ENCODE results near the gene NUPR2. TPM values are rescaled to one million over a fixed set of nuclear protein-coding genes. Genes with fewer than 3 reads are reported as not detected.
"Not testable (repeated sequence)": the region's sequence is repeated elsewhere in the genome, so short reads cannot be mapped to it uniquely, and the experiment has no call there.

Gene NUPR2
- total RNA-seq, 6 experiments from 2014 or later, result not detected

DNA sequence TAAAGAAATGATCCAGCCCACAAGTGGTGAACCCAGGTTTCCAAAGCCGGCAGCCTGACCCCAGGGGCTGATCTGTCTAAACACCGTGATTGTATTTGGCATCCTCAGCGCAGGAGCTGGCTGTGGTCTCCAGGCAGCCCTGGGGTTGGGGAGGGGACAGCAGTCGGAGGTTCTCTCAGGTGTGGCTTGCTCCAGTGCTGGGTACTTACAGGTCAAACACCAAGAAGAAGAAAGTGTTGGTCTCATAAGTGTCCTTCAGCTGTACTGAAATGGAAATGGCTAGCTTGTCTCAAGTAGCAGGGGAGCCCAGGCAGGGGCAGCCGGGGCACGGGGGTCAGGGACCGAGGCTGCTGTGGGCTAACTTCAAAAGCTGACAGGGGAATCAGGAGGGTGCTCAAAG, 29.5 kb downstream of the NUPR2 start:
- DNase-seq (peak in 1 of 3 donors; percentile 15), ATAC-seq (no peak)
- intact Hi-C loops (cut with DNase I), result no loop called here
- 86% methylated on average over 5 of the region's 7 CpGs for WGBS (ENCODE audit: insufficient coverage, low coverage, low lambda C conversion rate, missing lambda C conversion rate)
- Histone ChIP-seq H3K4me3 (no peak overlapping the region), H3K27ac (no peak overlapping the region), H3K36me3 (peaks cover 0 to 2% (median 0%) of the 10 kb centered on the region in 4 donors), H3K4me1 (peaks cover 0 to 11% (median 0%) of the 10 kb centered on the region in 4 donors), H3K9me3 (no peaks in the 10 kb centered on the region), H3K27me3 (no peaks in the 10 kb centered on the region)
- no peak for TF ChIP-seq POLR2A (IDR thresholded peaks at IDR 0.05)
- TF ChIP-seq, protein P1, sequence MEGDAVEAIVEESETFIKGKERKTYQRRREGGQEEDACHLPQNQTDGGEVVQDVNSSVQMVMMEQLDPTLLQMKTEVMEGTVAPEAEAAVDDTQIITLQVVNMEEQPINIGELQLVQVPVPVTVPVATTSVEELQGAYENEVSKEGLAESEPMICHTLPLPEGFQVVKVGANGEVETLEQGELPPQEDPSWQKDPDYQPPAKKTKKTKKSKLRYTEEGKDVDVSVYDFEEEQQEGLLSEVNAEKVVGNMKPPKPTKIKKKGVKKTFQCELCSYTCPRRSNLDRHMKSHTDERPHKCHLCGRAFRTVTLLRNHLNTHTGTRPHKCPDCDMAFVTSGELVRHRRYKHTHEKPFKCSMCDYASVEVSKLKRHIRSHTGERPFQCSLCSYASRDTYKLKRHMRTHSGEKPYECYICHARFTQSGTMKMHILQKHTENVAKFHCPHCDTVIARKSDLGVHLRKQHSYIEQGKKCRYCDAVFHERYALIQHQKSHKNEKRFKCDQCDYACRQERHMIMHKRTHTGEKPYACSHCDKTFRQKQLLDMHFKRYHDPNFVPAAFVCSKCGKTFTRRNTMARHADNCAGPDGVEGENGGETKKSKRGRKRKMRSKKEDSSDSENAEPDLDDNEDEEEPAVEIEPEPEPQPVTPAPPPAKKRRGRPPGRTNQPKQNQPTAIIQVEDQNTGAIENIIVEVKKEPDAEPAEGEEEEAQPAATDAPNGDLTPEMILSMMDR (IDR thresholded peaks at IDR 0.05), result no peak

DNA sequence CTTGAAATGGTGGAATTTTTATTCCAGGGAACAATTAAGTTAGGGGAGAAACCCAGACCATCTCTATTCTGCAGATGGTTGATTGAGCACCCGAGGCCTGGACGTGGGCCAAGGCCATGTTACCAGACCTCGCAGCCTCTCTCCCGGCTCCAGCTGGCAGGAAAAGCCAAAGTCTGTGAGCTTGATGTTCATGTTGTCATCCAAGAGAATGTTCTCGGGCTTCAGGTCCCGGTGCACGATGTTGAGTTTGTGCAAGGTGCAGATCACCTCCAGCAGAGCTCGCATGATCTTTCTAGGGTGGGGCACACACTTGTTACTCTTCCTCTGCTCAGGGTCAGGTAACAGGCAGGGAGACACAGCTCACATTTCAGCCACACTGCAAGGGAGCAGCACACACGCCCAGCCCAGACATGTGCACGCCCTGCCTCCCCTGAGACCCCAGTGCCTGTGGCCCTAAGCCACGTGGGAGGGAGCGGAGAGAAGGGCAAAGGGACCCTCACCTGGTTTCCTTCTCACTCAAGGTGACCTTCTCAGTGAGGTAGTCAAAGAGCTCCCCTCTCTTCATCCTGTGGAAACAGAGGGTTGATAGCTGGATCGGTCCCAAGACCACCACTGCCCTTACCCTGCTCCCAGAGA, 32.9 kb downstream of the NUPR2 start:
- peaks cover 0 to 2% (median 0%) of the 10 kb centered on the region in 4 donors for H3K36me3 ChIP-seq
- WGBS (ENCODE audit: insufficient coverage, low coverage, low lambda C conversion rate, missing lambda C conversion rate), result 50% methylated on average over 8 of the region's 13 CpGs
- intact Hi-C loops (cut with DNase I), result no loop called here
- TF ChIP-seq POLR2A (IDR thresholded peaks at IDR 0.05), result no peak
- peak; percentile 15 to 51 (median 44) for ATAC-seq
- H3K4me3 ChIP-seq, result no peak overlapping the region
- H3K27me3 ChIP-seq, result no peaks in the 10 kb centered on the region
- DNase-seq, result peak; percentile 52 to 85 (median 80)
- H3K27ac ChIP-seq, result no peak overlapping the region
- no peaks in the 10 kb centered on the region for H3K9me3 ChIP-seq
- H3K4me1 ChIP-seq, result peaks cover 0 to 34% (median 13%) of the 10 kb centered on the region in 4 donors

DNA sequence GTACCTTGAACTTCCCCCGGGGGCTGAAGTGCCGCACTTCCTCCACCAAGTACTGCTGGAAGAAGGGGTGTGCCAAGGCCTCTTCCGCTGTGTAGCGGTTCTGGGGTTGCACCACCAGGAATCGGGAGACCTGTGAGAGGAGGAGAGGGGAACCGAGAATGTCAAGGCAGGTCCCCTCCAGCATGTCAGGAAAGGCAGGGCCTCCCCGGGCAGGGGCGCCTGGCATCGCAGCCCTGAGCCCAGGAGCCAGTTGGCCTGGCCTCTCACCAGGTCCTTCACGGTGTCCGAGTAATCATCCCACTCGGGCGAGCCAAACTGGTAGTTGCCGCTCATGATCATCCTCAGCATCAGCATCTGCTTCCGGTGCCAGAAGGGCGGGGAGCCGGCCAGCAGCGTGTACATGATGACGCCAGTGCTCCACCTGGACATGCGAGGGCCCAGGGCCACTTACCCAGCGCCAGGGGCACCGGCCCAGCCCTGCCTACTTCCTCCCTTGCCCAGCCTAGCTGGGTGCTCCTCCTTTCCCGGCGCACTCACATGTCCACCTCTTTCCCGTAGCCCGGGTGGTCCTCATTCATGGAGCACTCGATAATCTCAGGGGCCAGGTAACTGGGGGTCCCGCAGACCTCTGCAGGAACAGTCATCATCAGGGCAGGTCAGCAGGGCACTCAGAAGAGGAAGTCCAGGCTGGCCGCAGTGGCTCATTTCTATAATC, 34.4 kb downstream of the NUPR2 start:
- Histone ChIP-seq H3K4me3 (no peak overlapping the region), H3K27me3 (no peaks in the 10 kb centered on the region), H3K9me3 (no peaks in the 10 kb centered on the region), H3K36me3 (peaks cover 0 to 2% (median 0%) of the 10 kb centered on the region in 4 donors), H3K27ac (no peak overlapping the region), H3K4me1 (peaks cover 0 to 37% (median 13%) of the 10 kb centered on the region in 4 donors)
- intact Hi-C loops (cut with DNase I), result no loop called here
- DNase-seq (peak in 1 of 3 donors; percentile 38), ATAC-seq (no peak)
- TF ChIP-seq, protein P1 (IDR thresholded peaks at IDR 0.05), result no peak
- TF ChIP-seq POLR2A (IDR thresholded peaks at IDR 0.05), result no peak
- 0% methylated on average over 1 of the region's 29 CpGs for WGBS (ENCODE audit: insufficient coverage, low coverage, low lambda C conversion rate, missing lambda C conversion rate)

DNA sequence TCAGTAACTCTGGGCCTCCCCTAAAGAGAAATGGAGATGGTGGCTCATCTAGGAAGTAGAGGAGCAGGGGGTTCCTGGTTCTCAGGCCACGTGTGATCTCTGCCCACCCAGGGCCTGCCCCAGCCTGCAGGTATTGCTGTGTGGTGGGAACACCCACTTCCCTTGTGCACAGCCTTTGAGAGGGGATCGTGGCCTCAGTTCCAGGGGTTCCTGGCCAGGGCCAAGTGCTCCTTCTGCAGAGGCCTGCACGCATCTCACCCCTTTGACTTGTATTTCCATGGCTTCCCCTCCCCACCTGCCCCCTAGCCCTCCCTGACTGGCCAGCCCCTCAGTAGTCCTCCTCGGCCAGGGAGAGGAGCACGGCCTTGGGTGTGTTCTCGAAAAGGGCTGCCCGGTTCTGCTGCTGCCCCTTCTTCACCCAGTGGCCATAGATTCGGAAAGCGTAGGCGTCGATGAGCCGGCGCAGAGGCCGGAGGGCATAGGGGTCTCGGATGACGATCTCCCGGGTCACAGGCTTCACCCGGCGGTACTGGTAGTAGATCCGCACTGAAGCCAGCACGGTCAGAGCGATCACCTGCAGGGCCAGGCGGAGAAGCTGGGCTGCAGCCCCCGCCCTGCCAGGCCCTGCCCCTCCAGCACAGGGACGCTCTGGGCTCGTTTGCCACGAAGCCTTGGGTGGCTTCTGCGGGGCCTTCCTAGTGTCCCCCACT, 35.3 kb downstream of the NUPR2 start:
- peak in 1 of 3 donors; percentile 43 for DNase-seq
- H3K9me3 ChIP-seq; H3K27me3 ChIP-seq; H3K27ac ChIP-seq; H3K4me3 ChIP-seq; ATAC-seq; intact Hi-C loops (cut with DNase I); H3K36me3 ChIP-seq: not testable (repeated sequence)
- peaks cover 0 to 44% (median 13%) of the 10 kb centered on the region in 4 donors for H3K4me1 ChIP-seq
- 97% methylated on average over 6 of the region's 28 CpGs for WGBS (ENCODE audit: insufficient coverage, low coverage, low lambda C conversion rate, missing lambda C conversion rate)

DNA sequence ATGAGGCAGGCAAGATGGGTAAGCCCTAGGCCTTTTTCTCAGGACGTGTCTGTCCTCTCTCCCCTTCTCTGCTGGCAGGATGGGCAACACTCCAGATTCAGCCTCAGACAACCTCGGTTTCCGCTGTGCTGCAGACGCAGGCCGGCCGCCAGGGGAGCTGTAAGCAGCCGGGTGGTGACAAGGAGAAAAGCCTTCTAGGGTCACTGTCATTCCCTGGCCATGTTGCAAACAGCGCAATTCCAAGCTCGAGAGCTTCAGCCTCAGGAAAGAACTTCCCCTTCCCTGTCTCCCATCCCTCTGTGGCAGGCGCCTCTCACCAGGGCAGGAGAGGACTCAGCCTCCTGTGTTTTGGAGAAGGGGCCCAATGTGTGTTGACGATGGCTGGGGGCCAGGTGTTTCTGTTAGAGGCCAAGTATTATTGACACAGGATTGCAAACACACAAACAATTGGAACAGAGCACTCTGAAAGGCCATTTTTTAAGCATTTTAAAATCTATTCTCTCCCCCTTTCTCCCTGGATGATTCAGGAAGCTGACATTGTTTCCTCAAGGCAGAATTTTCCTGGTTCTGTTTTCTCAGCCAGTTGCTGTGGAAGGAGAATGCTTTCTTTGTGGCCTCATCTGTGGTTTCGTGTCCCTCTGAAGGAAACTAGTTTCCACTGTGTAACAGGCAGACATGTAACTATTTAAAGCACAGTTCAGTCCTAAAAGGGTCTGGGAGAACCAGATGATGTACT, 36.6 kb downstream of the NUPR2 start:
- DNase-seq (peak; percentile 83 to 91 (median 86)), ATAC-seq (peak; percentile 84 to 92 (median 86))
- Histone ChIP-seq H3K9me3 (no peaks in the 10 kb centered on the region), H3K4me3 (no peak overlapping the region), H3K4me1 (peaks cover 0 to 44% (median 13%) of the 10 kb centered on the region in 4 donors), H3K27ac (peak overlapping the region in 2 of 3 donors; percentile 67 to 71), H3K36me3 (no peaks in the 10 kb centered on the region), H3K27me3 (no peaks in the 10 kb centered on the region)
- intact Hi-C loops (cut with DNase I), result loop anchor here in 1 of 2 donors (10.0 kb wide), 1 partner anchor 75 kb away; no protein-coding TSS in a partner anchor
- 13% methylated on average over 6 of the region's 12 CpGs for WGBS (ENCODE audit: insufficient coverage, low coverage, low lambda C conversion rate, missing lambda C conversion rate)
- TF ChIP-seq POLR2A (IDR thresholded peaks at IDR 0.05), result no peak
- TF ChIP-seq, protein P1 (IDR thresholded peaks at IDR 0.05), result peak; percentile 63 to 78 (median 70)

Measured in right lobe of liver (tissue), 6 donors.